ENCODE results near the gene GPR31. TPM values are rescaled to one million over a fixed set of nuclear protein-coding genes. Genes with fewer than 3 reads are reported as not detected.

The GPR31 gene
- total RNA-seq, 1 experiment from 2014 or later, result not detected

GRCh38 chr6:167116109-167116837 lies 41.5 kb downstream of the GPR31 start:
- no peak overlapping the region for H2AFZ ChIP-seq
- no peaks in the 10 kb centered on the region for H3K9me2 ChIP-seq (ENCODE audit: insufficient read depth)
- no peaks in the 10 kb centered on the region for H3K79me2 ChIP-seq (ENCODE audit: low read depth)
- ChIA-PET POLR2A (ENCODE audit: unreplicated experiment) (no interaction called here), CTCF (no interaction called here)
- no peaks in the 10 kb centered on the region for H3K9me3 ChIP-seq (ENCODE audit: insufficient read depth, low read depth)
- H3K36me3 ChIP-seq (ENCODE audit: low read depth), result no peaks in the 10 kb centered on the region
- no peak overlapping the region for H3K4me3 ChIP-seq
- no peaks in the 10 kb centered on the region for H3F3A ChIP-seq (ENCODE audit: insufficient read depth, low read depth)
- no peak overlapping the region for H3K4me2 ChIP-seq
- H3K4me1 ChIP-seq (replicated peaks; ENCODE audit: insufficient read depth), result no peaks in the 10 kb centered on the region
- TF ChIP-seq EZH2 (IDR thresholded peaks at IDR 0.05; ENCODE audit: low read depth), result no peak
- no peak for TF ChIP-seq CTCF (conservative IDR thresholded peaks at IDR 0.05)
- H3K27me3 ChIP-seq (ENCODE audit: insufficient read depth, low read depth), result peaks cover 82% of the 10 kb centered on the region
- intact Hi-C loops (cut with micrococcal nuclease; ENCODE audit: unreplicated experiment), result no loop called here
- no TSS peak for BruUV-seq (replicated peaks)
- no peak overlapping the region for H3K27ac ChIP-seq
- H4K20me1 ChIP-seq (ENCODE audit: insufficient read depth), result no peaks in the 10 kb centered on the region
- no peak for DNase-seq

- H3K9me3 ChIP-seq (ENCODE audit: insufficient read depth, low read depth), result no peaks in the 10 kb centered on the region
- H3K4me1 ChIP-seq (replicated peaks; ENCODE audit: insufficient read depth), result no peaks in the 10 kb centered on the region
- H3K27me3 ChIP-seq (ENCODE audit: insufficient read depth, low read depth), result peaks cover 83% of the 10 kb centered on the region
- H3K79me2 ChIP-seq (ENCODE audit: low read depth), result no peaks in the 10 kb centered on the region
- no peaks in the 10 kb centered on the region for H3F3A ChIP-seq (ENCODE audit: insufficient read depth, low read depth)
- H3K27ac ChIP-seq, result no peak overlapping the region
- no peak overlapping the region for H3K4me3 ChIP-seq
- H3K36me3 ChIP-seq (ENCODE audit: low read depth), result no peaks in the 10 kb centered on the region
- no peaks in the 10 kb centered on the region for H3K9me2 ChIP-seq (ENCODE audit: insufficient read depth)
- no peak overlapping the region for H3K4me2 ChIP-seq
- no peak for DNase-seq
- no peak for TF ChIP-seq CTCF (conservative IDR thresholded peaks at IDR 0.05)
- TF ChIP-seq EZH2 (IDR thresholded peaks at IDR 0.05; ENCODE audit: low read depth), result no peak
- BruUV-seq (replicated peaks), result no TSS peak
- no peak overlapping the region for H2AFZ ChIP-seq
- H4K20me1 ChIP-seq (ENCODE audit: insufficient read depth), result no peaks in the 10 kb centered on the region
- ChIA-PET CTCF (no interaction called here), POLR2A (ENCODE audit: unreplicated experiment) (no interaction called here)
- intact Hi-C loops (cut with micrococcal nuclease; ENCODE audit: unreplicated experiment), result no loop called here
These were observed 42.7 kb downstream of the GPR31 start for GRCh38 chr6:167115054-167115453.

- H3K79me2 ChIP-seq (ENCODE audit: low read depth), result no peaks in the 10 kb centered on the region
- H3K9me3 ChIP-seq (ENCODE audit: insufficient read depth, low read depth), result no peaks in the 10 kb centered on the region
- no peak overlapping the region for H3K4me3 ChIP-seq
- ChIA-PET CTCF (no interaction called here), POLR2A (ENCODE audit: unreplicated experiment) (no interaction called here)
- no peaks in the 10 kb centered on the region for H3K9me2 ChIP-seq (ENCODE audit: insufficient read depth)
- no peak overlapping the region for H3K4me2 ChIP-seq
- H3K36me3 ChIP-seq (ENCODE audit: low read depth), result no peaks in the 10 kb centered on the region
- no peaks in the 10 kb centered on the region for H3F3A ChIP-seq (ENCODE audit: insufficient read depth, low read depth)
- no peaks in the 10 kb centered on the region for H3K4me1 ChIP-seq (replicated peaks; ENCODE audit: insufficient read depth)
- TF ChIP-seq EZH2 (IDR thresholded peaks at IDR 0.05; ENCODE audit: low read depth) (no peak), CTCF (conservative IDR thresholded peaks at IDR 0.05) (no peak)
- H3K27ac ChIP-seq, result no peak overlapping the region
- peaks cover 89% of the 10 kb centered on the region for H3K27me3 ChIP-seq (ENCODE audit: insufficient read depth, low read depth)
- BruUV-seq (replicated peaks), result no TSS peak
- DNase-seq, result no peak
- H2AFZ ChIP-seq, result no peak overlapping the region
- intact Hi-C loops (cut with micrococcal nuclease; ENCODE audit: unreplicated experiment), result no loop called here
- H4K20me1 ChIP-seq (ENCODE audit: insufficient read depth), result no peaks in the 10 kb centered on the region
These were observed 43.6 kb downstream of the GPR31 start for GRCh38 chr6:167113935-167114910.
